SH-SY5Y (cell line): ENCODE results near the gene TMEM254.

Experiments used
- GATA2 ChIP-seq: IDR thresholded peaks from 2 replicates; pipeline ENCODE4 v1.6.1; 2011; ENCODE audit warnings: mild to moderate bottlenecking, low read depth, low read length
- GATA3 ChIP-seq: IDR thresholded peaks from 2 replicates; pipeline ENCODE4 v1.6.1; 2011; ENCODE audit warnings: low read depth, mild to moderate bottlenecking, low read length, moderate library complexity

The TMEM254 gene

DNA sequence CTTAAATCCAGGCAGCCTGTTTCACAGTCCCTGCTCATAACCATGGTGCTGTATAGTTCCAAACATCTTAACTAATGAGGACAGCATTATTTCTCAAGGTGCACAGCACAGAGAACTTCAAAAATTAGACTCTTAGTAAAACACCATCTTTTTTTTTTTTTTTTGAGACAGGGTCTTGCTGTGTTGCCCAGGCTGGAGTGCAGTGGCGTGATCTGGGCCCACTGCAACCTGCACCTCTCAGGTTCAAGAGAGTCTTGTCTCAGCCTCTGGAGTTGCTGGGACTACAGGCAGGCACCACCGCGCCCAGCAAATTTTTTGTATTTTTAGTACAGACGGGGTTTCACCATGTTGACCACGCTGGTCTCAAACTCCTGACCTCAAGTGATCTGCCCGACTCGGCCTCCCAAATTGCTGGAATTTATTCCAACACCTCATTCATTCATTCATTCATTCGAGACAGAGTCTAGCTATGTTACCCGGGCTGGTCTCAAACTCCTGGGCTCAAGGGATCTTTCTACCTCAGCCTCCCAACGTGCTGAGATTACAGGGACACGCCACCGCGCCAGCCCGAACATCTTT, 507 bp upstream of the TMEM254 start:
- TF ChIP-seq GATA3: no peak
- TF ChIP-seq GATA2: no peak

DNA sequence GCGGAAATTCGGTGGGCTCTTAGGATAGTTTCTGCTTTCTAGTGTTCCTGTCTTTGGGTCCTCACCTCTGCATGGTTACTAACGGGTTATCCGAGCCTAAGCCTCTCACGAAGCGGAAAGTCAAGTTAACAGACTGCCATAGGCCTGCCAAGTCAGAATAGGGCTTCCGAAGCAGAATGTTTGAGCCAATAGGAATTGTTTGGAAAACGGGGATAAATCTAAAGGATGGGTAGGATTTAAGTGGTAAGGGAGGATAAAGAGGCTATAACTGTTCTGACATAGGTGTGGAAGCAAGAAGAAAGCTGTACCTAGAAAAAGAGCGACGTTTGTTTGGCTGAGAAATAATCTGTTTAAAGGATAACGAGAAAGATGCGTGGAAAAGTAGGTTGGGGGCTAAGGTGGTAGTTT, 851 bp downstream of the TMEM254 start:
- TF ChIP-seq GATA2 (no peak), GATA3 (no peak)

DNA sequence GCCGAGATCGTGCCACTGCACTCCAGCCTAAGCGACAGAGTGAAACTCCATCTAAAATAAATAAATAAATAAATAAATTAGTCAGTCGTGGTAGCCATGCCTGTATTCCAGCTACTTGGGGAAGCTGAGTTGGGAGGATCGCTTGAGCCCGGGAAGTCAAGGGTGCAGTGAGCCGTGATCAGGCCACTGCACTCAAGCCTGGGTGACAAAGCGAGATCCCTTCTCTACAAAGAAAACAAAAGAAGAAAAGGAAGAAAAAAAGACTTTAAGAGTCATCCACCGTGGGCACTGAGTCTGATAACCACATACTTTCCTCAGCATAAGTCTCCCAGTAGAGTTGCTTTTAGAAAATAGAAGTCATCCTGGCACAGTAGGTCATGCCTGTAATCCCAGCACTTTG, 2.6 kb downstream of the TMEM254 start:
- no peak for TF ChIP-seq GATA3
- TF ChIP-seq GATA2: no peak

DNA sequence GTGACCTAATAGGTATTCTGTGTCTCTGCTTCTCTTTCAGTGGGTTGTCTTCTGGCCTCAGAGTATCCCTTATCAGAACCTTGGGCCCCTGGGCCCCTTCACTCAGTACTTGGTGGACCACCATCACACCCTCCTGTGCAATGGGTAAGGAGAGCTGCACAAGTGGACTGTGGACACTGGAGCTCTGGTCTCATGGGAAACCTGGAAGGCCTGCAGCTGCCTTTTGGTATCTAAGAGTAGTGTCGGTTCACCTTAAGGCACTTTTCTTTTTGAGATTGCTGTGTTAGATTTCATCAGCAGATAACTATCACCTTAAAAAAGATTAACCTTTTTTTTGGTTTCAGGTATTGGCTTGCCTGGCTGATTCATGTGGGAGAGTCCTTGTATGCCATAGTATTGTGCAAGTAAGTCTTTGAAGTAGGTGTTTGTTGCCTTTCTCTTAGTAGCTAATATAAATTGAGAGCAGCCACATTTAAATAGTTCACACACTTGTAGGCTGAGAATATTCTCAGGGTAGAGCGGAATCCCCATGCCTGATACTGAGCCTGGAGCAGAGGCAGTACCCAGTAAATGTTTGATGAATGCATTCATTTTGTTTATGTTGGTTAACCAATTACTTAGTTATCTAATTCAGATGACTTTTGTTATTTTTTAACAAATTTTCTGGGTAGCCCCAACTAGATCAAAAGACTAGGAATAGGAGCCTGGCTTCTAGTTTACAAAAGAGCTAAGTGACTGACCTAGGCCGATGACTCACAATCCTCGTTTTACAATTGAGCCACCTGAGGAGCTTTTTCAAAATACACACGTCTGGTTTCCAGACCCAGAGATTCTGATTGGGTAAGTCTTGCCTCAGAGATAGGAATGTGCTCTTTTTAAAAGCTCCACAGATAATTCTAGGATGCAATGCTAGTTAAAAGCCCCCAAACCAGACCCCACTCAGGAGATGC, 3.6 kb downstream of the TMEM254 start:
- no peak for TF ChIP-seq GATA3
- no peak for TF ChIP-seq GATA2

DNA sequence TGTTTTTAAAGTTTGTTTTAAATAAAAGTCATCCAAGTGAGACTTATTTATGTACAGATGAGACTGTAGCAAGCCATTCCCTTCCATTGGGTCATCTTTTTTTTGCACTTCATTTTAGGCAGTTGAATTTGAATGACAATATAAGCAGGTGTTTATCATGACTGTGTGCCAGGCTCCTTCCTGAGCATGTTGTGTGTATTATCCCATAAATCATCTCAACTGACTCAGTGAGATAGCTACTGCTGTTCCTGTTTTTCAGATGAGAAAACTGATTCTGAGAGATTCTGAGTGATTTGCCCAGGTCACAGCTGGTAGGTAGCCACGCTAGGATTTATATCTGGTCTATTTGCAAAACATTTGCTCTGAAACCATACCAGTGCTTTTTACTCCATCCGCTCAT, 11.7 kb downstream of the TMEM254 start:
- TF ChIP-seq GATA2 (peak; percentile 54; the same call in 1 of the 2 replicates), GATA3 (no peak)

- TF ChIP-seq GATA2: no peak
- no peak for TF ChIP-seq GATA3
Measured at GRCh38 chr10:80094231-80094630, 15.8 kb downstream of the TMEM254 start.

DNA sequence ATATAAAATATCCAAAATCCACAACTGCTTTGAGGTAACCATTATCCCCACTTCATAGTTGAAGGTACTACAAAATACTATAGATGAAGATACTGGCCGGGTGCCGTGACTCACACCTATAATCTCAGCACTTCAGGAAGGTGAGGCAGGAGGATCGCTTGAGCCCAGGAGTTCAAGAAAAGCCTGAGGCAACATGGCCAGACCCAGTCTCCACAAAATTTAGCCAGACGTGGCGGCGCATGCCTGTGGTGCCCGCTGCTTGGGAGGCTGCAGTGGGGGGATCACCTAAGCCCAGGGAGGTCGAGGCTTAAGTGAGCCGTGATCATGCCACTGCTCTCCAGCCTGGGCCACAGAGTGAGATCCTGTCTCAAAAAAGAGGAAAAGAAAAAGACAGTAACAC, 21.7 kb downstream of the TMEM254 start:
- TF ChIP-seq GATA2 (no peak), GATA3 (no peak)

DNA sequence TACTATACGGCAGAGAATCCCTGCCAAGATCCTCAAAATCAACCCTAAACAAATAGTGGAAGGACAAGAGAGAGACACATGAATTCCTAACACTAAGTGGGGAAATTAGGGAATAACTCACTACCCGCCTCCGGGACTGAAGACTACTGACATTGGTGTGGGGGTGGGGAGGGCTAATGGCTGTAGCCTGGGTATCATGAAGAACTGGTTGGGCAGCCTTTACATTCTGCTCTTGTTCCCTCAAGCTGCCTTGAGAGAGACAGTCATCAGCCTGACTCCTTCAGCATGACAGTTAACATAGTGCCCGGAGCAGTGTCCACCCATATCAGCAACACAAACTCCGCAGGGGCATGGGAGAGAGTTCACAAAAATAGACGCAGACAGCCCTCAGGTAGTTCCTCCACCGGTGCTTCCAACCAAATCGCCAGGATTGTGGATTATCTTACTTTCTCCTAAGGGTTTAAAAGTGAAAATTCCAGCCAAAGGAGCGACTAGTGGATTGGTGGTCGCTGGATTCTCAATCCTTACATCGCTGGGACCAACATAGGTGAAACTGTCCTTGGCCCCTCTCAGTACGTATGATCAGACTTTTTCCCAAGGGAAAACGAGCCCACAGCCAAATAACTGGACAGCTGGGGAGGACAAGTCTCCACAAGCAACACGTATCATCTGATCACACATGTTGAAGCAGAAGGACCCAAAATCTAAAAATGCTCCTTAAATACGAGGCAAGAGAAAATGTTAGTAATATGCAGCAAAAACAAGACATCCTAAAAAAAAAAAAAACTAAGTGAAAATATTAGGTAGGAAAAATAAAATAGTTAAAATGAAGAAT, 22.6 kb downstream of the TMEM254 start:
- no peak for TF ChIP-seq GATA3
- TF ChIP-seq GATA2: no peak

DNA sequence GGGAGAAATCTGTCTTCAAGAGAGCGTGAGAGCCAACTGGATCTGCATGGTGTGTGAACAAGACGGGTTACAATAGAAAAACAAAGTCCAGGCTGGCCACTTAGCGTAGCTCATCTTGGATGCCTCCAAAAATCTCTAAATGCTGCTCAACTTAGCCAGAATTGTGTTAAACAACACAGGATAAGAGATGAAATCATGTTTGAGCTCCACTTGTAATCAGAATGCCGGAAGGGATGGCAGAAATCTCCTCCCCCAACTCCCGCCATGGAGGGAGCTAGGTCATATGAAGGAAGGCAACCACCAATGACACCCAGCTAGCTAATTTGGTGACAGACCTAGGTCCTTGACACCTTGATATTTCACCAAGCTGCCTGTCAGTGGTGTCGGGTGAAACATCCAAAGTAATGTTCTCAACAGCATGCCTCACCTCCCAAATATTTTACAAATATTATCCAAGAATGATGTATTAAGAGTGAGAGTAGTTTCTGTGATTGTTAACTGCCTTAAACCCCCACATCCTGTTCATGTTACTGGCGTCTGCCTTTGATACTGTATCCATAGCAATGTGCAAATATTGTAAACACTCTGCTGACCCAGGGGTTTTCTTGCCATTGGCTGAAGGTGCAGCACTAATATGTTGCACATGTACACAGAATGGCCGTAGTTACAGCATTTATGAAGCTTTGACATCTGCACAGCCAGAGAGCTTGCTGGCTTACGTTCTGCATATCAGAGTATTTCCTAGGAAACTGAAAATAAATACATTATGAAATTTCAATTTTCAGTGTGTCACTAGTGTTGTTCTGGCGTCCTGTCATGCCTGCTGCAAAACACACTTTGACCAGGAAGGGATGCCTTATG, 25.8 kb downstream of the TMEM254 start:
- TF ChIP-seq GATA2 (no peak), GATA3 (no peak)

- TF ChIP-seq GATA3 (no peak), GATA2 (no peak)
Measured at GRCh38 chr10:80108576-80109239, 30.2 kb downstream of the TMEM254 start.

GRCh38 chr10:80110986-80111385, 32.5 kb downstream of the TMEM254 start:
- TF ChIP-seq GATA3: no peak
- TF ChIP-seq GATA2: no peak

GRCh38 chr10:80118669-80119068, 40.2 kb downstream of the TMEM254 start:
- TF ChIP-seq GATA3: no peak
